GM12864 (cell line): Measurements from ENCODE around the gene ZNF215.

Experiments used
- DNase-seq: peaks from one replicate; pipeline ENCODE4 v3.0.0-alpha.2; 2011; ENCODE audit warnings: low read depth
- H3K4me3 ChIP-seq: 2 replicates; pipeline ENCODE4 v1.5.1; 2011; ENCODE audit warnings: mild to moderate bottlenecking, low read depth, low read length, control low read depth
- TF ChIP-seq, protein P1 (sequence below): IDR thresholded peaks from 2 replicates; pipeline ENCODE4 v1.5.1; 2011; ENCODE audit warnings: low read depth, mild to moderate bottlenecking, moderate library complexity, low read length, control low read depth, inconsistent platforms; ENCODE audit errors: missing control alignments

ZNF215 gene

DNA sequence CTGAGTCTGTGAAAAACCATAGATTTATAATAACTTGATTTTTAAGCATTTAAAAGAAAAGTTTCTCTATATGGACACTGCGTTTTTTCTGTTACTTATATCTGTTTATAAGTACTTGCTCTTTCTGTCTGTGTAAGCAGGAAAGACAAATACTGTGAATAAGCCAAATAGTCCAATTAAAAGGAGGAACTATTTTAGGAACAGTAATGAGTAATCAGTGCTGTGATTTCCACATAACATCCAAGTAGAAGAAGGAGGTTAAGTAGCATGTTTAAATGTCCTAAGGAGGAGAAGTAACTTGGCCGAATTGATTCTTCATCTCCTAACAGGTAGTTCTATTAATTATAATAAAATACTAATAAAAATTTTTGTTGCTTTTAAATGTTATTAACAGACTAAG lies 53.1 kb downstream of the ZNF215 start:
- no peak for DNase-seq
- H3K4me3 ChIP-seq, result no peak overlapping the region
- TF ChIP-seq, protein P1, sequence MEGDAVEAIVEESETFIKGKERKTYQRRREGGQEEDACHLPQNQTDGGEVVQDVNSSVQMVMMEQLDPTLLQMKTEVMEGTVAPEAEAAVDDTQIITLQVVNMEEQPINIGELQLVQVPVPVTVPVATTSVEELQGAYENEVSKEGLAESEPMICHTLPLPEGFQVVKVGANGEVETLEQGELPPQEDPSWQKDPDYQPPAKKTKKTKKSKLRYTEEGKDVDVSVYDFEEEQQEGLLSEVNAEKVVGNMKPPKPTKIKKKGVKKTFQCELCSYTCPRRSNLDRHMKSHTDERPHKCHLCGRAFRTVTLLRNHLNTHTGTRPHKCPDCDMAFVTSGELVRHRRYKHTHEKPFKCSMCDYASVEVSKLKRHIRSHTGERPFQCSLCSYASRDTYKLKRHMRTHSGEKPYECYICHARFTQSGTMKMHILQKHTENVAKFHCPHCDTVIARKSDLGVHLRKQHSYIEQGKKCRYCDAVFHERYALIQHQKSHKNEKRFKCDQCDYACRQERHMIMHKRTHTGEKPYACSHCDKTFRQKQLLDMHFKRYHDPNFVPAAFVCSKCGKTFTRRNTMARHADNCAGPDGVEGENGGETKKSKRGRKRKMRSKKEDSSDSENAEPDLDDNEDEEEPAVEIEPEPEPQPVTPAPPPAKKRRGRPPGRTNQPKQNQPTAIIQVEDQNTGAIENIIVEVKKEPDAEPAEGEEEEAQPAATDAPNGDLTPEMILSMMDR, result no peak

DNA sequence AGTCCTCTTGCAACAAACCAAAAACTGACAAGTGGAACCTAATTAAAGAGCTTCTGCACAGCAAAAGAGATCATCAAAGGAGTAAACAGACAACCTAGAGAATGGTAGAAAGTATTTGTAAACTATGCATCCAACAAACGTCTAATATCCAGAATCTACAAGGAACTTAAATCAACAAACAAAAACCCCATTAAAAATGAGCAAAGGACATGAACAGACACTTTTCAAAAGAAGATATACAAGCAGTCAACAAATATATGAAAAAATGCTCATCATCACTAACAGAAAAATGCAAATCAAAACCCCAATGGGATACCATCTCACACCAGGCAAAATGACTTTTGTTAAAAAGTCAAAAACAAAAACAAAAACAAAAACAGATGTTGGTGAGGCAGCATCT lies 60.3 kb downstream of the ZNF215 start:
- no peak for DNase-seq
- H3K4me3 ChIP-seq, result no peak overlapping the region
- TF ChIP-seq, protein P1, result no peak

DNA sequence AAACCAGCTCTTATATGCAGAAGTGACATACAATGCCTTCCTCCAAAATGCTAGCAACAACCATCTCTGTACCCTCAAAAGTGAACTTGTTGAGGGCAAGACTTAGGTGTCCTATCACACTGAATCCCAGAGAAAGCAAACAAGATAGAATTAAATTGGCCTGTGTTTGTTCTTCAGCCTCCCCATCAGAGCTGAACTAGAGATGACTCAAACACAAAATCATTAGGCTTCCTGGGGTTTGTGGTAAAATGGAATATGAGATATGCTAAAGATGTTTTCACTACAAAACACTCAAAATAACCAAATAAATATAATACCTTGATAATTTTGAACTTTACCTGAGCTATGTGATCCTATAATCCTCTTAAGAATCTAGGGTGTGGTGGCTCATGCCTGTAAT lies 62.3 kb downstream of the ZNF215 start:
- DNase-seq, result no peak
- no peak overlapping the region for H3K4me3 ChIP-seq
- TF ChIP-seq, protein P1, result no peak

DNA sequence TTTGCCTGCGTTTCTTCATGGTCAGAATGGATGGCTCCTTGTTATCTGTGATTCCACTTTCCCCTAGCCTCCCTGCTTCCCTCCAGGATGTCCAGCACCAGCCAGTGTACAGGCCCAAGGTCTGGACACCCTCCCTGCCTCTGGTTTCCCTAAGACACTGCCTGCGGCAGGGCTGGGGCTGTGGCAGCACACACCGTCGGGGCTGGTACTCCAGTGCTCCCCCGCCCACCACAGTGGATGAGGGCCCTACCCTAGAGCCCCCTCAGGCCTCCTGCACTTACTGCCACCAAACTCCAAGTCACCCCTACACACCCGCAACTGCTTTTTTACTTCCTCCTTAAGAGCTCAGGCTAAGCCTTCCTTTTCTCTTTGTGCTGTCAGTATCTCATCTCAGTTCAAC lies 65.0 kb downstream of the ZNF215 start:
- DNase-seq, result no peak
- no peak overlapping the region for H3K4me3 ChIP-seq
- TF ChIP-seq, protein P1, result no peak

DNA sequence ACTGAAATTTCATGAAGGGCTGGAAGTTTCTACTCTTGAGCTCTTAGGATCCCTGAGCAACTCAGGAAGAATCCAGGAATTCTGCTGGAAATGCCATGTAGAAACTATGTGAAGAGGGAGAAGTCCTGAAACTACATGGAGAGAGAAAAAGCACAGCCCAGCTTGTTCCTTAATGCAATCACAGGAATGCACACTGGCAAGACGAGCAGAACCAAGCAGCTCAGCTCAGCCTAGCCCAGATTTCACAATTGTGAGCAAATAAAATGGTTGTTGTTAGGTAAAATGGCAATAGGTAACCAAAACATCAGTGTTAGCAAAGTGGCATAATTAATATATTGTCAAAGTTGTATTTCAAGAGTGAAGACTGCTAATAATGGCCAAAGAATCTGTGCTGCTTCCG lies 65.8 kb downstream of the ZNF215 start:
- TF ChIP-seq, protein P1, result no peak
- H3K4me3 ChIP-seq, result no peak overlapping the region
- no peak for DNase-seq

DNA sequence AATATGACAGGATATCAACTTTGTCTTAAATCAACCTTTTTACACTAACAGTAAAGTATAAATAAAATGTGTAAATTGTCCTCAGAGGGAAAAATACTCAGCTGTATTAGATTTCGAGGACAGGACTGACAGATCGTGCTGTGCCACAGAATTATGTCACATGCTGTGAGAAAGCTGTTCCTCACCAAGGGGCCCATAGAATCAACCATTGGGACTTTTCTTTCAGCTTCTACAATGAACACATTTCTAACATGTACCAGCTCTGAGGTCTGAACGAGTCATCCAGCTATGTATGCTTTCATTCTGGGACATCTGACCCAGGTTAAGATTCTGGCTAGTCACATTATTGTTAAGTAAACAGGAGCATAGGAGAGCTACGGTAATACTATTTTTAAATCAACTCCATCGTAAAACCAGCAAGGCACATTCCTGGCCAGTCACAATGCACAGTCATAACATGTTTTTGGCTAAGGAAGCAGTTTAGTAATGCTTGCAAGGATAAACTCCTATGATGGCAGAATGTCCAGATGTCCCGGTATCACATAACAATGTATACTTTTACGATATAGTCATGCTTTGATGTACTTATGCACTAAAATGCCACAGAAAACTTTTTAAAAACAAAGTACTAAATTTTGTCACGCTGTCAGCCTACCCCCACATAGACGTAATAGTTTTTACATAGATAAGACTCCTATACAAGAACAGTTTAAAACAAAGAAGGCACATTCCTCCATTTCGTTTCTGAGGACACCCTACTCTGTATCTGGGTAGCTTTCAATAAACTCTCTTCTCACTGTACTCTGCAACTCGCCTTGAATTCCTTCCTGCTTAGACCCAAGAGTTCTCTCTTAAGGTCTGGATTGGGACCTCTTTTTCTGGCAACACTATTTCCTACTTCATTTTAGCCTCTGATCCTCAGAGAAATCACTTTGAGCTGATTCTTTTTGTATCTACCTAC lies 66.5 kb downstream of the ZNF215 start:
- DNase-seq, result no peak
- H3K4me3 ChIP-seq, result no peak overlapping the region
- TF ChIP-seq, protein P1, result no peak

DNA sequence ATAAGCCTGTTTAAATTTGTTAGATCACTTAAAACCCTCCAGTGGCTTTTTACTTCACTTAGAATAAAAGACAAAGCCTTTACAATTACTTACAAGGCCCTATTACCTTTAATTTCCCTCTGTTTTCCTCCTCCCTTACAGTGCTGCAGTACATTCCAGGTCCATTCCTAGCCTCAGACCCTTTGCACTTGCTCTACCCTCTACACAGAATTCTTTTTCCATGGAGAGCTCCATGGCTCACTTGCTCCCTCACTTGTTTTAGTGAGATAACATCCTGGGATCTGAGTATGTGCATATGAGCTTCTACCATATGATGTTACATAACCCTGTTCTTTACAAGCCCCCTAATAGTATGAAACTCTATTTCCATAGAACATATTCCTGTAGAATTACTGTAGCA lies 69.5 kb downstream of the ZNF215 start:
- TF ChIP-seq, protein P1, result no peak
- no peak overlapping the region for H3K4me3 ChIP-seq
- DNase-seq, result no peak
